ENCODE data around the gene CAPN1. TPM values are rescaled to one million over a fixed set of nuclear protein-coding genes. Genes with fewer than 3 reads are reported as not detected.

CAPN1 gene
- total and polyA plus RNA-seq, 2 experiments from 2014 or later, result 131 to 156 TPM

GRCh38 chr11:65251476-65251875 is 69.7 kb downstream of the CAPN1 start:
- no peaks in the 10 kb centered on the region for H3K36me3 ChIP-seq
- H3K4me3 ChIP-seq, result no peak overlapping the region
- H3K27me3 ChIP-seq, result no peaks in the 10 kb centered on the region
- no peak overlapping the region for H3K27ac ChIP-seq
- H3K9me3 ChIP-seq (ENCODE audit: low read depth), result no peaks in the 10 kb centered on the region
- DNase-seq (ENCODE audit: low read depth in 1 of 2, low spot score in 1 of 2), result peak in 1 of 2 donors; percentile 22
- H3K4me1 ChIP-seq (ENCODE audit: low read depth), result no peaks in the 10 kb centered on the region
- TF ChIP-seq CTCF (IDR thresholded peaks at IDR 0.05; ENCODE audit: low read depth, low read length), result no peak

GRCh38 chr11:65254724-65255123 is 73.0 kb downstream of the CAPN1 start:
- no peak overlapping the region for H3K27ac ChIP-seq
- H3K27me3 ChIP-seq, result no peaks in the 10 kb centered on the region
- no peaks in the 10 kb centered on the region for H3K9me3 ChIP-seq (ENCODE audit: low read depth)
- H3K4me3 ChIP-seq, result no peak overlapping the region
- no peaks in the 10 kb centered on the region for H3K4me1 ChIP-seq (ENCODE audit: low read depth)
- DNase-seq (ENCODE audit: low read depth in 1 of 2, low spot score in 1 of 2), result no peak
- H3K36me3 ChIP-seq, result no peaks in the 10 kb centered on the region
- no peak for TF ChIP-seq CTCF (IDR thresholded peaks at IDR 0.05; ENCODE audit: low read depth, low read length)

DNA sequence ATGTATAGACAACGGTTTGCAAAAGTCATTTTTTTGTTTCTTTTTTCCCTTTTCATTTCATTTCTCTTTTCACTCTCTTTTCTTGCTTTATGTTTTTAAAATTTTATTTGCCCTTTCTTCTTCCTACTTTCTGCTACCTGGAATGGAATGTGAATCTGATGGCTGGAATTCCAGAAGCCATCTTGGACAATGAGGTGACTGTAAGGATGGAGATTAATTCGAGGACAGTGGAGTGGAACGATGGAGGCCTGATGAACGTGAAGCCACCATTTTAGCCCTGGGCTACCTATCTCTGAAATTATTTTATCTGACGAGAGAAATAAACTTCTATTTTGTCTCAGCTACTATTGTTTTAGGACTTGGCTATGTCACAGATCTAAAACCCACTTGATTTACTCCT is 77.3 kb downstream of the CAPN1 start:
- no peak for DNase-seq (ENCODE audit: low read depth in 1 of 2, low spot score in 1 of 2)
- H3K9me3 ChIP-seq (ENCODE audit: low read depth), result no peaks in the 10 kb centered on the region
- H3K27ac ChIP-seq, result no peak overlapping the region
- H3K4me3 ChIP-seq, result no peak overlapping the region
- H3K36me3 ChIP-seq, result no peaks in the 10 kb centered on the region
- no peaks in the 10 kb centered on the region for H3K27me3 ChIP-seq
- no peak for TF ChIP-seq CTCF (IDR thresholded peaks at IDR 0.05; ENCODE audit: low read depth, low read length)
- peaks cover 4% of the 10 kb centered on the region for H3K4me1 ChIP-seq (ENCODE audit: low read depth)

GRCh38 chr11:65260302-65260701 is 78.6 kb downstream of the CAPN1 start:
- Histone ChIP-seq H3K4me3 (no peak overlapping the region), H3K4me1 (ENCODE audit: low read depth) (peaks cover 4% of the 10 kb centered on the region), H3K9me3 (ENCODE audit: low read depth) (no peaks in the 10 kb centered on the region), H3K27me3 (no peaks in the 10 kb centered on the region), H3K27ac (no peak overlapping the region), H3K36me3 (no peaks in the 10 kb centered on the region)
- no peak for DNase-seq (ENCODE audit: low read depth in 1 of 2, low spot score in 1 of 2)
- no peak for TF ChIP-seq CTCF (IDR thresholded peaks at IDR 0.05; ENCODE audit: low read depth, low read length)

- Histone ChIP-seq H3K9me3 (ENCODE audit: low read depth) (no peaks in the 10 kb centered on the region), H3K36me3 (no peaks in the 10 kb centered on the region), H3K4me3 (peak overlapping the region; percentile 61), H3K4me1 (ENCODE audit: low read depth) (peaks cover 4% of the 10 kb centered on the region), H3K27ac (peak overlapping the region; percentile 87), H3K27me3 (no peaks in the 10 kb centered on the region)
- peak in 1 of 2 donors; percentile 16 for DNase-seq (ENCODE audit: low read depth in 1 of 2, low spot score in 1 of 2)
- no peak for TF ChIP-seq CTCF (IDR thresholded peaks at IDR 0.05; ENCODE audit: low read depth, low read length)
Observed at GRCh38 chr11:65260756-65261590, 79.2 kb downstream of the CAPN1 start.

Other genes starting within 250 kb of the CAPN1 start
- not detected in 2 replicates for gene GPHA2, start 246.0 kb upstream of the CAPN1 start, total RNA-seq
- 0.60 TPM in 1 of 2 replicates, not detected in the other for gene GPHA2, start 246.0 kb upstream of the CAPN1 start, polyA plus RNA-seq
- not detected in 2 replicates for gene MAJIN, start 209.8 kb upstream of the CAPN1 start, total RNA-seq
- gene MAJIN, start 209.8 kb upstream of the CAPN1 start, polyA plus RNA-seq, result 0.06 TPM in 1 of 2 replicates, not detected in the other
- gene BATF2, start 185.0 kb upstream of the CAPN1 start, total RNA-seq, result 0.21 and 0.25 TPM in 2 replicates
- not detected in 2 replicates for gene BATF2, start 185.0 kb upstream of the CAPN1 start, polyA plus RNA-seq
- 189 and 224 TPM in 2 replicates for gene ARL2, start 167.8 kb upstream of the CAPN1 start, total RNA-seq
- gene ARL2, start 167.8 kb upstream of the CAPN1 start, polyA plus RNA-seq, result 230 and 246 TPM in 2 replicates
- gene SNX15, start 154.5 kb upstream of the CAPN1 start, total RNA-seq, result 24.5 and 33.0 TPM in 2 replicates
- gene SNX15, start 154.5 kb upstream of the CAPN1 start, polyA plus RNA-seq, result 38.4 and 41.3 TPM in 2 replicates
- gene SAC3D1, start 140.7 kb upstream of the CAPN1 start, total RNA-seq, result 22.3 and 24.6 TPM in 2 replicates
- 23.6 and 32.7 TPM in 2 replicates for gene SAC3D1, start 140.7 kb upstream of the CAPN1 start, polyA plus RNA-seq
- 2.3 TPM in 1 of 2 replicates, not detected in the other for gene NAALADL1, start 123.4 kb upstream of the CAPN1 start, total RNA-seq
- gene NAALADL1, start 123.4 kb upstream of the CAPN1 start, polyA plus RNA-seq, result 0.59 and 0.84 TPM in 2 replicates
- gene CDCA5, start 97.9 kb upstream of the CAPN1 start, total RNA-seq, result 14.6 and 18.1 TPM in 2 replicates
- 14.2 and 21.7 TPM in 2 replicates for gene CDCA5, start 97.9 kb upstream of the CAPN1 start, polyA plus RNA-seq
- 56.3 and 68.0 TPM in 2 replicates for gene ZFPL1, start 97.7 kb upstream of the CAPN1 start, total RNA-seq
- gene ZFPL1, start 97.7 kb upstream of the CAPN1 start, polyA plus RNA-seq, result 57.4 and 72.2 TPM in 2 replicates
- 620 and 755 TPM in 2 replicates for gene VPS51, start 85.7 kb upstream of the CAPN1 start, total RNA-seq
- 77.9 and 103 TPM in 2 replicates for gene VPS51, start 85.7 kb upstream of the CAPN1 start, polyA plus RNA-seq
- gene TM7SF2, start 70.1 kb upstream of the CAPN1 start, total RNA-seq, result 186 and 295 TPM in 2 replicates
- gene TM7SF2, start 70.1 kb upstream of the CAPN1 start, polyA plus RNA-seq, result 197 and 277 TPM in 2 replicates
- 22.6 and 31.8 TPM in 2 replicates for gene ZNHIT2, start 64.2 kb upstream of the CAPN1 start, total RNA-seq
- 19.5 and 32.8 TPM in 2 replicates for gene ZNHIT2, start 64.2 kb upstream of the CAPN1 start, polyA plus RNA-seq
- 882 and 1,183 TPM in 2 replicates for gene FAU, start 59.8 kb upstream of the CAPN1 start, total RNA-seq
- 398 and 546 TPM in 2 replicates for gene FAU, start 59.8 kb upstream of the CAPN1 start, polyA plus RNA-seq
- gene MRPL49, start 59.6 kb upstream of the CAPN1 start, total RNA-seq, result 99.3 and 122 TPM in 2 replicates
- gene MRPL49, start 59.6 kb upstream of the CAPN1 start, polyA plus RNA-seq, result 78.2 and 90.4 TPM in 2 replicates
- 15.9 and 16.8 TPM in 2 replicates for gene SYVN1, start 47.4 kb upstream of the CAPN1 start, total RNA-seq
- gene SYVN1, start 47.4 kb upstream of the CAPN1 start, polyA plus RNA-seq, result 13.9 and 16.2 TPM in 2 replicates
- gene SPDYC, start 11.7 kb upstream of the CAPN1 start, total RNA-seq, result 0.24 TPM in 1 of 2 replicates, not detected in the other
- gene SPDYC, start 11.7 kb upstream of the CAPN1 start, polyA plus RNA-seq, result not detected in 2 replicates
- gene POLA2, start 80.0 kb downstream of the CAPN1 start, total RNA-seq, result 20.3 and 21.2 TPM in 2 replicates
- 20.3 and 31.7 TPM in 2 replicates for gene POLA2, start 80.0 kb downstream of the CAPN1 start, polyA plus RNA-seq
- gene CDC42EP2, start 132.9 kb downstream of the CAPN1 start, total RNA-seq, result 1.1 and 2.1 TPM in 2 replicates
- gene CDC42EP2, start 132.9 kb downstream of the CAPN1 start, polyA plus RNA-seq, result 0.26 and 1.5 TPM in 2 replicates
- 57.3 and 86.1 TPM in 2 replicates for gene DPF2, start 151.9 kb downstream of the CAPN1 start, total RNA-seq
- 83.9 and 130 TPM in 2 replicates for gene DPF2, start 151.9 kb downstream of the CAPN1 start, polyA plus RNA-seq
- gene TIGD3, start 172.8 kb downstream of the CAPN1 start, total RNA-seq, result 1.7 and 2.9 TPM in 2 replicates
- gene TIGD3, start 172.8 kb downstream of the CAPN1 start, polyA plus RNA-seq, result 0.88 and 1.2 TPM in 2 replicates
- 3.0 and 4.8 TPM in 2 replicates for gene SLC25A45, start 200.7 kb downstream of the CAPN1 start, total RNA-seq
- gene SLC25A45, start 200.7 kb downstream of the CAPN1 start, polyA plus RNA-seq, result 4.5 and 10.5 TPM in 2 replicates
- gene FRMD8, start 204.7 kb downstream of the CAPN1 start, total RNA-seq, result 36.3 and 64.6 TPM in 2 replicates
- 26.8 and 32.6 TPM in 2 replicates for gene FRMD8, start 204.7 kb downstream of the CAPN1 start, polyA plus RNA-seq
- 3.4 and 11.3 TPM in 2 replicates for gene NEAT1, start 240.9 kb downstream of the CAPN1 start, total RNA-seq
- gene NEAT1, start 240.9 kb downstream of the CAPN1 start, polyA plus RNA-seq, result 4.2 and 5.6 TPM in 2 replicates